Placental pericyte (primary cell): ENCODE data around the gene FGF7. TPM values are rescaled to one million over a fixed set of nuclear protein-coding genes. Genes with fewer than 3 reads are reported as not detected.

Source experiments
- total RNA-seq: library from RNA; depleted of rRNA; stranded (reverse); fragments of >200 nt; gene quantifications from 2 replicates; pipeline ENCODE4 v1.2.3, GENCODE V29; 2012

The FGF7 gene
- total RNA-seq = 60.8 and 405 TPM in 2 replicates

DNA sequence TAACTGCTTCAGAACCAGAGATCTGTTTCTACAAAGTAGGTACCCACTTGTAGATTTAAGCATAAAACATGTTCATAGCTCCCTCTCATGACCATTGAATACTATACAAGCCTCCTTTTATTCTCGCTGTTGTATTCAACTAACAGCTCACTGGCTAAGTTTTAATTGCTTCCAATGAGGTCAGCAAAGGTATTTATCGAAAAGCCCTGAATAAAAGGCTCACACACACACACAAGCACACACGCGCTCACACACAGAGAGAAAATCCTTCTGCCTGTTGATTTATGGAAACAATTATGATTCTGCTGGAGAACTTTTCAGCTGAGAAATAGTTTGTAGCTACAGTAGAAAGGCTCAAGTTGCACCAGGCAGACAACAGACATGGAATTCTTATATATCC, at the start of gene FGF7:
Gene FGF7, plus strand, starts transcription at position 222 of the 400 bp plus-strand sequence. CDS start 1,056 bp downstream, outside the sequence.

Other genes with a start within 250 kb of the FGF7 start
- gene FAM227B, start 197.6 kb downstream of the FGF7 start, total RNA-seq = 2.0 and 3.0 TPM in 2 replicates
- gene DTWD1, start 197.8 kb downstream of the FGF7 start, total RNA-seq = 21.0 and 34.8 TPM in 2 replicates